ENCODE data around the gene LCN12.
A peak's percentile ranks its signal among the peaks of the same experiment; 100 is the strongest.

LCN12 gene

GRCh38 chr9:136915632-136916329 is 36.3 kb upstream of the LCN12 start:
- FAIRE-seq = no peak
- no peak for TF ChIP-seq TAF1 (IDR thresholded peaks at IDR 0.05; ENCODE audit: low read depth, low read length)
- no peak for TF ChIP-seq PAX5 (IDR thresholded peaks at IDR 0.05; ENCODE audit: insufficient read depth, low read length, severe bottlenecking)
- no peak for TF ChIP-seq POLR2AphosphoS5 (IDR thresholded peaks at IDR 0.05; ENCODE audit: low read depth, low read length)
- TF ChIP-seq SPI1 (IDR thresholded peaks at IDR 0.05; ENCODE audit: low read depth, low read length) = no peak
- no peak for TF ChIP-seq POU2F2 (IDR thresholded peaks at IDR 0.05; ENCODE audit: low read depth, low read length)
- TF ChIP-seq POLR2A (IDR thresholded peaks at IDR 0.05; ENCODE audit: low read depth, low read length) = no peak
- DNase-seq (ENCODE audit: insufficient read length, low spot score) = no peak

GRCh38 chr9:136916330-136917184 is 35.5 kb upstream of the LCN12 start:
- DNase-seq (ENCODE audit: insufficient read length, low spot score) = no peak
- no peak for FAIRE-seq
- TF ChIP-seq POU2F2 (IDR thresholded peaks at IDR 0.05; ENCODE audit: low read depth, low read length) (no peak), TAF1 (IDR thresholded peaks at IDR 0.05; ENCODE audit: low read depth, low read length) (no peak), PAX5 (IDR thresholded peaks at IDR 0.05; ENCODE audit: insufficient read depth, low read length, severe bottlenecking) (no peak), POLR2AphosphoS5 (IDR thresholded peaks at IDR 0.05; ENCODE audit: low read depth, low read length) (no peak), SPI1 (IDR thresholded peaks at IDR 0.05; ENCODE audit: low read depth, low read length) (no peak), POLR2A (IDR thresholded peaks at IDR 0.05; ENCODE audit: low read depth, low read length) (no peak)

- FAIRE-seq = no peak
- no peak for DNase-seq (ENCODE audit: insufficient read length, low spot score)
- TF ChIP-seq POLR2AphosphoS5 (IDR thresholded peaks at IDR 0.05; ENCODE audit: low read depth, low read length) = no peak
- no peak for TF ChIP-seq SPI1 (IDR thresholded peaks at IDR 0.05; ENCODE audit: low read depth, low read length)
- TF ChIP-seq POU2F2 (IDR thresholded peaks at IDR 0.05; ENCODE audit: low read depth, low read length) = no peak
- TF ChIP-seq TAF1 (IDR thresholded peaks at IDR 0.05; ENCODE audit: low read depth, low read length) = no peak
- no peak for TF ChIP-seq POLR2A (IDR thresholded peaks at IDR 0.05; ENCODE audit: low read depth, low read length)
- no peak for TF ChIP-seq PAX5 (IDR thresholded peaks at IDR 0.05; ENCODE audit: insufficient read depth, low read length, severe bottlenecking)
These were observed 34.2 kb upstream of the LCN12 start for GRCh38 chr9:136917902-136918301.

- FAIRE-seq (no peak), DNase-seq (ENCODE audit: insufficient read length, low spot score) (no peak)
- TF ChIP-seq SPI1 (IDR thresholded peaks at IDR 0.05; ENCODE audit: low read depth, low read length) (no peak), PAX5 (IDR thresholded peaks at IDR 0.05; ENCODE audit: insufficient read depth, low read length, severe bottlenecking) (no peak), POU2F2 (IDR thresholded peaks at IDR 0.05; ENCODE audit: low read depth, low read length) (no peak), POLR2AphosphoS5 (IDR thresholded peaks at IDR 0.05; ENCODE audit: low read depth, low read length) (no peak), TAF1 (IDR thresholded peaks at IDR 0.05; ENCODE audit: low read depth, low read length) (no peak), POLR2A (IDR thresholded peaks at IDR 0.05; ENCODE audit: low read depth, low read length) (no peak)
These were observed 32.0 kb upstream of the LCN12 start for GRCh38 chr9:136920069-136920468.

- FAIRE-seq = no peak
- no peak for TF ChIP-seq SPI1 (IDR thresholded peaks at IDR 0.05; ENCODE audit: low read depth, low read length)
- no peak for TF ChIP-seq POLR2A (IDR thresholded peaks at IDR 0.05; ENCODE audit: low read depth, low read length)
- no peak for TF ChIP-seq POLR2AphosphoS5 (IDR thresholded peaks at IDR 0.05; ENCODE audit: low read depth, low read length)
- no peak for TF ChIP-seq POU2F2 (IDR thresholded peaks at IDR 0.05; ENCODE audit: low read depth, low read length)
- no peak for TF ChIP-seq PAX5 (IDR thresholded peaks at IDR 0.05; ENCODE audit: insufficient read depth, low read length, severe bottlenecking)
- no peak for TF ChIP-seq TAF1 (IDR thresholded peaks at IDR 0.05; ENCODE audit: low read depth, low read length)
- DNase-seq (ENCODE audit: insufficient read length, low spot score) = no peak
These were observed 31.3 kb upstream of the LCN12 start for GRCh38 chr9:136920734-136921231.

GRCh38 chr9:136921307-136921706 is 30.8 kb upstream of the LCN12 start:
- TF ChIP-seq SPI1 (IDR thresholded peaks at IDR 0.05; ENCODE audit: low read depth, low read length) = no peak
- no peak for DNase-seq (ENCODE audit: insufficient read length, low spot score)
- no peak for FAIRE-seq

- FAIRE-seq (no peak), DNase-seq (ENCODE audit: insufficient read length, low spot score) (no peak)
- no peak for TF ChIP-seq SPI1 (IDR thresholded peaks at IDR 0.05; ENCODE audit: low read depth, low read length)
- no peak for TF ChIP-seq POLR2AphosphoS5 (IDR thresholded peaks at IDR 0.05; ENCODE audit: low read depth, low read length)
- TF ChIP-seq PAX5 (IDR thresholded peaks at IDR 0.05; ENCODE audit: insufficient read depth, low read length, severe bottlenecking) = no peak
- no peak for TF ChIP-seq TAF1 (IDR thresholded peaks at IDR 0.05; ENCODE audit: low read depth, low read length)
- TF ChIP-seq POU2F2 (IDR thresholded peaks at IDR 0.05; ENCODE audit: low read depth, low read length) = no peak
- no peak for TF ChIP-seq POLR2A (IDR thresholded peaks at IDR 0.05; ENCODE audit: low read depth, low read length)
These were observed 30.4 kb upstream of the LCN12 start for GRCh38 chr9:136921718-136922117.

GRCh38 chr9:136922540-136922939 is 29.5 kb upstream of the LCN12 start:
- no peak for TF ChIP-seq POLR2A (IDR thresholded peaks at IDR 0.05; ENCODE audit: low read depth, low read length)
- no peak for TF ChIP-seq SPI1 (IDR thresholded peaks at IDR 0.05; ENCODE audit: low read depth, low read length)
- TF ChIP-seq POU2F2 (IDR thresholded peaks at IDR 0.05; ENCODE audit: low read depth, low read length) = no peak
- TF ChIP-seq PAX5 (IDR thresholded peaks at IDR 0.05; ENCODE audit: insufficient read depth, low read length, severe bottlenecking) = no peak
- no peak for TF ChIP-seq POLR2AphosphoS5 (IDR thresholded peaks at IDR 0.05; ENCODE audit: low read depth, low read length)
- TF ChIP-seq TAF1 (IDR thresholded peaks at IDR 0.05; ENCODE audit: low read depth, low read length) = no peak
- FAIRE-seq = peak; percentile 16
- no peak for DNase-seq (ENCODE audit: insufficient read length, low spot score)

- no peak for FAIRE-seq
- no peak for TF ChIP-seq POLR2AphosphoS5 (IDR thresholded peaks at IDR 0.05; ENCODE audit: low read depth, low read length)
- TF ChIP-seq POLR2A (IDR thresholded peaks at IDR 0.05; ENCODE audit: low read depth, low read length) = no peak
- TF ChIP-seq SPI1 (IDR thresholded peaks at IDR 0.05; ENCODE audit: low read depth, low read length) = no peak
- TF ChIP-seq POU2F2 (IDR thresholded peaks at IDR 0.05; ENCODE audit: low read depth, low read length) = no peak
- no peak for TF ChIP-seq PAX5 (IDR thresholded peaks at IDR 0.05; ENCODE audit: insufficient read depth, low read length, severe bottlenecking)
- no peak for TF ChIP-seq TAF1 (IDR thresholded peaks at IDR 0.05; ENCODE audit: low read depth, low read length)
- no peak for DNase-seq (ENCODE audit: insufficient read length, low spot score)
These were observed 28.2 kb upstream of the LCN12 start for GRCh38 chr9:136923881-136924280.

All from GM12891 (cell line).